NCI-H146 treated with DMSO at 0.1 percent for 48 hours (cell line): ENCODE measurements around the gene SLC39A3.

ENCODE experiments used
- DNase-seq: peaks from one replicate; lab custom pipeline; 2025; ENCODE audit not compliant: unreplicated experiment; lab: John Stamatoyannopoulos, UW

The SLC39A3 gene

GRCh38 chr19:2739602-2740313 is at the start of gene SLC39A3:
Gene SLC39A3, minus strand, starts transcription at chr19:2740017. Its CDS starts 2,760 bp downstream, at chr19:2737257.
- DNase-seq, result peak; percentile 81

DNA sequence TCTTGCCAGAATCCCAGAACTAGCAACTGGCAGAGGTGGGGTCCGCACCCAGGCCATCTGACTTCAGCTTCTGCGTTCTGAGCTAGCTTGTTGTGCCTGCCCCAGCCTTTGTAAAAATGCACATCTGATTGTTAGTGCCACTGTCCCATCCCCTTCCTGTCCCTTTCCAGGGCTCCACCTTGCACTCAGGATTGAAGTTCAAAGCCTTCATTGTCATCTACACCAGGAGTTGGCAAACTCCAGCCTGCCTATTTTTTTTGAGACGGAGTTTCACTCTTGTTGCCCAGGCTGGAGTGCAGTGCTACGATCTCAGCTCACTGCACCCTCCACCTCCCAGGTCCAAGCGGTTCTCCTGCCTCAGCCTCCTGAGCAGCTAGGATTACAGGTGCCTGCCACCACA is 48.4 kb upstream of the SLC39A3 start:
- DNase-seq, result no peak

DNA sequence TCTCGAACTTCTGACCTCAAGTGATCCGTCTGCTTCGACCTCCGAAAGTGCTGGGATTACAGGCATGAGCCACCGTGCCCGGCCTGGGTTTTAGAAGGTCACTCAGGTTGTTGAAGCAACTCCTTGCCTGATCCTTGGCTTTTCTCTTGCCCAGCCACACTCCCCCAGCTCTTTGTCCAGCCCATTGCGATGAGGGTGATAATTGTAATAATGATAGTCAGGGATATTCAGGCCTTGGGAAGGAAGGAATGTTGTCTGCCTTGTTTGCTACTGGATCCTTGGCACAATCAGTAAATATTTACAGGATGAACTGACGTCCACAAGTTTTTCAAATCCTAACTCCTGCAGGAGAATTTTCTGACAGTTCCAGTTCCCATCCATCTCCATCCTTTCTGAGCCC is 47.3 kb upstream of the SLC39A3 start:
- DNase-seq, result no peak

DNA sequence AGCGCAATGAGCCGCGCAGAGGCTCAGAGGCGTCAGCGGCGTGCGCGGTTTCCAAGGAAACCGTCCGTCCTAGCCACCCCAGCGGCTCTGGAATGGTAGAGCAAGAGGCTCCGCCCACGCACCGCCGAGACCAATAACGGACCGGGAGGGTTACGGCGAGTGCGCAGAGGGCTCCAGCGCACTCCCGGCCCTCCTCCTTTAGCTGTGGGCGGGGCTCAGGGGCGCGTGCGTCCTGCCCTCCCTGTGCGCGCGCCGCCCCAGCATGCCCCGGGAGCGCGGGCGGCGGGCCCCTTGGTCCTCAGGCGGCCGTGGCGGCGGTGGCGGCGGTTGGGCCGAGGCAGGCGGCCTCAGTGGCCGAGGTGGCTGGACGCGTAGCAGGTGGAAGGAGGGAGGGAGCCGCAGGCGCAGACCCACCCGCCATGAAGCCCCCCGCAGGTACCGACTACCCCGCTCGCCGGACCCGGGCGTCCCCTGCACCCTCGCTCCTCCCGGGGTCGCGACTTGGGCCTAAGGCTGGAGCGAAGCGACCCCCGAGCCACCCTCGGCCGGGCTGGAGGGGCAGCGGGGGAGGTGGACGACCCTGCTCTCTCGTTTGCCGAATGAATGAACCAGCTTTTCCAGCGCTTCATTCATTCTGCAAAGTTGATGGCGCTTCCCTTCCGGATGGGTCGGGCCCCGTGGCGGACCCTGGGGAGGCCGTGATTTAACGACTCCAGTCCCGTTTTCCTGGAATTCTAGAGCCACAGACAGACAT is 45.6 kb upstream of the SLC39A3 start, which contains the start of gene THOP1:
TSS of gene THOP1 (plus strand) at position 260 of the 754 bp plus-strand sequence. CDS start at position 420, 160 bp downstream.
- DNase-seq, result peak; percentile 89

DNA sequence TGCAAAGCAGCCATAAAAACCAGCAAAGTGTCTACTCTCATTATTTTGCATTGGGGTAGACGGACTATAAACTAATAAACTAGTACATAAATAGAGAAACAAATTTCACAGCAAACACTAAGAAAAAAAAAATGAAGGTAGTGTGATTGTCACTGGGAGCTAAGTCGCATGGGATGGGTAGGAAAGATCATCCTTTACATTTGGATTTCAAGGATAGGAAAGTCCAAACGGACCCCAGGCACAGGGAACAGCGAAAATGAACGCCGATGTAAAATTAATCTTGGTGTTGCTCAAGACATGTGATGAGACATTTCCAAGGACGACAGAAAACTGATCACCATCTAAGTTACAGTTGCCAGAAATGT is 43.9 kb upstream of the SLC39A3 start:
- no peak for DNase-seq

GRCh38 chr19:2782936-2783780 is 43.3 kb upstream of the SLC39A3 start, which contains the start of gene SGTA:
Gene SGTA, minus strand, starts transcription at chr19:2783273. Its CDS starts 14,205 bp downstream, at chr19:2769068.
- DNase-seq, result peak; percentile 93

GRCh38 chr19:2782329-2782935 is 42.6 kb upstream of the SLC39A3 start:
- DNase-seq, result peak; percentile 83

DNA sequence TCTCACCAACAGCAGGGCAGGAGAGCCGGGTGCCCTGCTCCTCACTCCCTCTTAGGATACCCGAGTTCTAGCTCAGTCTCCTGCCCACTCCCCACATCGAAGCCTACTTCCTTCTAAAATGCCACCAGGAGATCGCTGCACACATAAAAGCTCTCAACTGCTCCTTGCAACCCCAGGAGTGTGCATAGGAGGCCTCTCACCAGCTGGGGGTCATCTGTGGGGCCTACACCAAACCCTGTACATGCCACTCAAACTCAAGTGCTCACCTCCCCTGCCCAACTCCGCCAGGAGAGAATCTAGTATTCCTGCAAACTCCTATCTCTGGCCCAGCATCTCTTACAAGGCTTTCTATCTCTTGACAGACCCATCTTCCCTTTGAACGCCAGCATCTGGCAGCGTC is 40.5 kb upstream of the SLC39A3 start:
- no peak for DNase-seq

DNA sequence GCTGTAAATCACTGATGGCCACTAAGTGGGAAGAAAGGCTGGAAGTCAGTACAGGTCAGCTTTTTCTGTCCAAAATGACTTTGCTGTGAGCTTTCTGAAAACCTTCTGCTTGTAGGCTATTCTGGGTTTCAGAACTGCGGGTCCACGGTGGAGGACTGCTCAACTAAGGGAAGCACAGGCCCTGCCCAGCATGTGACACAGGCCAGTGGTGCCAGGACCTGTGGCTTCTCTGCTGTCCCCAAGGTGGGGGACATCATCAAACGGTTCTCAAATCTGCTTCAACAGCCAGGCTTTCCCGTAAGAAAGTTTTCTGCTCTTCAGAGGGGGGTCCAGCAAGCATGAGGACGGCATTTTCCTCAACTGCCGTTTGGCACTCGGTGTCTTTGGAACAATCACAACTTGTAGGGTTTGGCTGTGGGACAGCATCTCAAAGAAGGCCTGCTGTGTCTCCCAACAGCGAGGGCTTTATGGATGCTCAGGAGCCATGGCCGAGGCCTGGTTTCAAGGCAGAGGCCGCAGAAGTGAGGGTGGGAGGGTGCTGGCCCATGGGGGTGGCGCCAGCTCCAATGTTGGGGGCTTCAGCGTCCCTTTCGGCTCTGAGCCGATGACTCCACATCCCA is 39.4 kb upstream of the SLC39A3 start:
- DNase-seq, result no peak

GRCh38 chr19:2777952-2778683 is 38.3 kb upstream of the SLC39A3 start:
- no peak for DNase-seq

DNA sequence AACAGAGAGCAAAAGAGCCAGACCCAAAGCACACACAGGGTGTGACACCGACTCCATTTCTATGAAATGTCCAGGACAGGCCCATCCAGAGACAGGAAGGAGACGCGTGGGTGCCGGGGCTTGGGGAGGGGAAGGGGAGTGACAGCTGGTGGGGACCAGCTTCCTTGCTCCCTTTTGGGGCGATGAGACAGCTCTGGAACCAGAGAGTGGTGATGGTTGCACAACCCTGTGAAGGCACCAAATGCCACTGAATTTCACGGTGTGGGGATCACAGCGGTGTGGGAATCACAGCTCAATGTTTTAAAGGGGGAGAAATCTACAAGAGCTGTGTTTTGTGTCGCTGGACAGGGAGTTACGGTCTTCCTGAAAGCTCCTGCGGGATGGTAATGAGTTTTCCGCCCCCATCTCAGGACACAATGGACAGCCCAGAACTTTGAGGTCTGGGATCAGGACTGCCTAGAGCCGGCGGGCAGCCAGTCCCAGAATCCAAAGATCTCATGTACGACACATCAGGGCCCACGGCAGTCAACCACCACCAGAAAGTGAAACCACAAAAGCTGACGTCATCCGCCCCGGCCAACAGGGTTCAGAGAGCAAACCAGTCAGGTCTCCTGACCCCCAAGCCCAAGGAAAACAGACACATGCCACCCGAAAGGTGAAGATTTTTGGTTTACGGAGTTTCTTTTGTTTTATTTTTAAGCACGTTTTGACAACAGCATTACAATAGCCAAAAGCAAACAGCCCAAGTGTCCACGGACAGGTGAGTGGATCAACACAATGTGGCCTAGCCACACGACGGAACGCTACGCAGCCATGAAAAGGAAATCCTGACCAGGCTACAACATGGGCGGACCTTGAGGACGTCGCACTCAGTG is 36.0 kb upstream of the SLC39A3 start:
- DNase-seq, result no peak

DNA sequence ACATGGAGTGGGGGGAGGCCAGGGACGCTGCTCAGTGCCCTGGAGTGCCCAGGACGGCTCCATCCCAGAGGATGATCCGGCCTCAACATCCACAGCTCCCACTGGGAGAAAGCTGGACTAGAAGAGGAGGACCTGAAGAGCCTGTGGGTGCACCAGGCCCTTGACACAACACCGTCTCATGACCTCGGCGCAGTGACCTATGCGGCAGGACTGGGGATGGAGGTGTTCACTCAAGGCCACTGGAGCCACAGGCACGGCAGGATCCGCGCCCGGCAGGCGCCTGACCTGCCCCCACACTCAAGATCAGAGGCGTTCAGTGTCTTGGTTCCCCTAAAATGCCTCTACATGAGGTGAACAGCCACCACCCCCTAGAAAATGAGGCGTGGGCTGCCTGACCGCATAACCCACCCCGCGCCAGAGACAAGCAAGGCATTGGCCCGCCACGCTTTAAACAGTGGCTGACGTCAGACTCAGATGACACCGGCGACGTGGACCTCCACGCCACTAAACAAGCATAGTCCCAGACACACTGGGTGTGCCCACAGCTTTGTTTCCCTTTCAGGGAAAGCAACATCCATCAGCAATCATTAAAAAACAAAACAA is 35.2 kb upstream of the SLC39A3 start:
- no peak for DNase-seq

- DNase-seq, result no peak
Observed at GRCh38 chr19:2774083-2774679, 34.4 kb upstream of the SLC39A3 start.

DNA sequence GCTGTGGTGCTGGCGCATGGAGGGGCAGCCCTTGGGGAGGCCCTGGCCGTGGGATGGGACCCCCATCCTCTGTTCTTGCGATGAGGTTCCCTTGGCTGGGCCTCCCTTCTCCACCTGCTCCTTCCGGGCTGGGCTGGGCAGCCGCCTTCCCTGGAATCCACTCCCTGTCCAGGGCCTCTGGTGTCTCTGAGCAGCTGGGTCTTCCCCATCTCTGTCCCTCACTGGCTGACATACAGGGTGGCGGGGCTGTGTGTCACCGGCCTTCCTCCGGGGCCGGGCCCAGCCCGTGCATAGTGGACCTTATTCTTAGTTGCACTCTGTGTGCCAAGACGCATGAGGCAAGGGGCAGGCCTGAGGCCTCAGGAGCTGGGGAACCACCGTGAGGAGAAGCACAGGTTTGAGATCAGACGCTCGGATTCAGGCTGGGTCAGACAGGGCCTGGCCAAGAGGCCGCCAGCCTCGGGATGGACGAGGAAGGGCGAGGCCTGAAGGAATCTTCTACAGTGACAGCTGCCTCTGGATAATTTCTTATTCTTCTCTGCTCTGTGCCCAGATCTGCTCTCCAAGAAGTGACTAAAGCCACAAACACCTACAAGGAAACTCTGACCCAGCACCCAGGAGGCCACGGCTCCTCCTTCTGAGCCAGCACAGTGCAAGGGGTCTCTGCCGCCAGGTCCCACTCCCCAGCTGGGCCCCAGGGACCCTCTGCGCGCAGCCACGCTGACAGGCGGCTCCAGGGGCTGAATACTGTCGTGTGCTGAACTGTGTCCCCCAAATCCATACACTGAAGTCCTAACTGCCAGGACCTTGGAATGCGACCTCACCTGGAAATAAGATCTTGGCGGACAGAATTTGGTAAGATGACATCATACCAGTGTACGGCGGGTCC is 32.2 kb upstream of the SLC39A3 start:
- DNase-seq, result no peak

- DNase-seq, result no peak
Observed at GRCh38 chr19:2770055-2771013, 30.5 kb upstream of the SLC39A3 start.

DNA sequence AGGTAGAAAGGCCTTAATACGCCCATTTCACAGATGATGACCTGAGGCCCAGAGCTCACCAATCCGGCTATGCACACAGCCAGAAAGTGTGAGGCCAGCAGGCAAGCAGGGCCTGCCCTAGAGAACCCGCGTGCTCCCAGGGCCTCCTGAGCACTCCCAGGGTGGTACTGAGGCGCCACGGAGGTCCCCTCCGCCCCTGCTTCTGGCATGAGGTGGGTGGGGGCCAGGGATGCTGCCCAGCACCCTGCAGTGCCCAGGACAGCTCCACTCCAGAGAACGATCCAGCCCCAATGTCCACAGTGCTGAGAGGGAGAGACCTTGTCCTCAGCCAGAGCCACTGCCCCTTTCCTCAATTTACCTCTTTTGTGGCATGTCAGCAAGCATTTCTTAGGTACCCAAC is 29.4 kb upstream of the SLC39A3 start:
- DNase-seq, result no peak
